ENCODE results near the gene ARHGEF11.
"Not testable (repeated sequence)": the region's sequence is repeated elsewhere in the genome, so short reads cannot be mapped to it uniquely, and the experiment has no call there.

The ARHGEF11 gene

DNA sequence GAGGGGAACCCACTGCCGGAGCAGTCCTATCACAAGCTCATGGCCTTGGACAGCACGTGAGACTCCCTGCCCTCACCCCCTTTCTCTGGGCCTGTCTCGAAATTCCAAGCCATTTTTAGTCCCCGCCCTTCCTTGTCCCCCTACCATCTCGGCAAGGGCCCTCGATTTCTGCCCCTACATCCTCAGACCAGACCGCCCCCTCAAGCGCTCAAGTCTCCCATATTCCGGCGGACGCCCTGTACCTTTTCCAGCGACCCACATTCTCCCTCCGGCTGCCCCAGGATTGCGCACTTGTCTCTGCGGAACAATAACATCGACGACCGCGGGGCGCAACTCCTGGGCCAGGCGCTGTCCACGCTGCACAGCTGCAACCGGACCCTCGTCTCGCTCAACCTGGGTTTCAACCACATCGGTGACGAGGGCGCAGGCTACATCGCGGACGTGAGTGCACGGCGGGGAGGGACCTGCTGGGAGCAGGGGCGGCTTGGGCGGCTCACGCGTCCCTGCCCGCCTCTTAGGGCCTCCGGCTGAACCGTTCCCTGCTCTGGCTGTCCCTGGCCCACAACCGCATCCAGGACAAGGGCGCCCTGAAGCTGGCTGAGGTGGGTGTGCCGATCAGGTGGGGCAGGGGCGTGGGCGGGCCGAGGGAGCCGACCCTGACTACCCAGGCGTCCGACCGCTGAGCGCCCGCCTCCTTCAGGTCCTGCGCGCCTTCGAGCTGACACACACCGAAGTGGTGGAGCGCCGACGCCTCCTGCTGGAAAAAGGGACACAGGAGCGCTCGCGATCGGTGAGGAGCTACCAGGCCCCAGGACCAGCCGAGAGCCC lies 118.1 kb downstream of the ARHGEF11 start:
- peak; percentile 78 for DNase-seq

DNA sequence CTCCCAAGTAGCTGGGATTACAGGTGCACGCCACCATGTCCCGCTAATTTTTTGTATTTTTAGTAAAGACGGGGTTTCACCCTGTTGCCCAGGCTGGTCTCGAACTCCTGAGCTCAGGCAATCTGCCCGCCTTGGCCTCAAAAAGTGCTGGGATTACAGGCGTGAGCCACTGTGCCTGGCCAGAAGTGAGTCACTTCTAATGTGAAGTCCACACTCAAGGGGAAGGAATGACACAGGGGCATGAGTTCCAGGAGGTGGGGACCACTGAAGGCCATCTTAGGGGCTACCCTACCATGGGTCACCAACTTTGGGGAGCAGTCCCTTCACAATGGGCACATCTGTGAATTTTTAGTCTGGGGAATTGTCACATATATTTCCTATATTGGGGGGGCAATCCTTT lies 118.8 kb downstream of the ARHGEF11 start:
- DNase-seq, result not testable (repeated sequence)

GRCh38 chr1:156926175-156926574 lies 119.4 kb downstream of the ARHGEF11 start:
- DNase-seq, result no peak

DNA sequence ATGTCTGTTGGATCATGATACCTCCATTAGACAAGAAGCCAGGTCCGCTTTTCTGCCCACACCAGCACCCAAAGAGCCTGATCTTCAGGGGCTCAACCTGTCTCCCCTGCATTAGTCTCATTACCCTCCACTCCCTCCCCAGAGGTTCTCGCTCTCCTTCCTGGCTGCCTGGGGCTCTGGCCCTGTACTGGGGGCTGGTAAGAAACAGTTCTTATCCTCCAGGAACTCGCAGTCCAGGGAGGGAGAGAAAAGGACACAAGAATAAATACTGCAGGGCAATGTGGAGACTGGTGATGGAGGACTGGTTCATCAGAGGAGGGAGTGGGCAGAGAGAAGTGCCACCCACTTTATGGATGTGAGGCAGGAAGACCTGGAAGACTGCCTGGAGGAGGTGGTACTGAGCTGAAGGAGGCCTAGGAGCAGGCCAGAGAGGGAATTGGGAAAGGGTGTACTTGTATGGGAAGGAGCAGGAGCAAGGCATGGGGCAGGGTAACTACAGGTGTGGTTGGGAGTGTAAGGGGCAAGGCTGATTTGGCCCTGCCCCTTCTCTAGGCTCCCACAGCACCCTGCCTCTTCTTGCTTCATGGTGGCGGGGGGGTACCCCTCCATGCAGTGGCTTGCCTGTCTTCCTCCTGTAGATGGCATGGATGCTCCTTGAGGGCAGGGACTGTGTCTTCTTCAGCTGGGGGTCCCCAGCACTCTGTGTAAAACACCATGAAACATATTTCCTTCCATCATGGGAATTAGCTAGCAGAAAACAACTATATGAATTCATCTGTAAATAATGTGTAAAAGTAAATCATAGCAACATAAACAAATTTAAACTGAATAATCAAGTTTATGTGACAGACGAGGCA lies 120.2 kb downstream of the ARHGEF11 start:
- DNase-seq, result no peak

DNA sequence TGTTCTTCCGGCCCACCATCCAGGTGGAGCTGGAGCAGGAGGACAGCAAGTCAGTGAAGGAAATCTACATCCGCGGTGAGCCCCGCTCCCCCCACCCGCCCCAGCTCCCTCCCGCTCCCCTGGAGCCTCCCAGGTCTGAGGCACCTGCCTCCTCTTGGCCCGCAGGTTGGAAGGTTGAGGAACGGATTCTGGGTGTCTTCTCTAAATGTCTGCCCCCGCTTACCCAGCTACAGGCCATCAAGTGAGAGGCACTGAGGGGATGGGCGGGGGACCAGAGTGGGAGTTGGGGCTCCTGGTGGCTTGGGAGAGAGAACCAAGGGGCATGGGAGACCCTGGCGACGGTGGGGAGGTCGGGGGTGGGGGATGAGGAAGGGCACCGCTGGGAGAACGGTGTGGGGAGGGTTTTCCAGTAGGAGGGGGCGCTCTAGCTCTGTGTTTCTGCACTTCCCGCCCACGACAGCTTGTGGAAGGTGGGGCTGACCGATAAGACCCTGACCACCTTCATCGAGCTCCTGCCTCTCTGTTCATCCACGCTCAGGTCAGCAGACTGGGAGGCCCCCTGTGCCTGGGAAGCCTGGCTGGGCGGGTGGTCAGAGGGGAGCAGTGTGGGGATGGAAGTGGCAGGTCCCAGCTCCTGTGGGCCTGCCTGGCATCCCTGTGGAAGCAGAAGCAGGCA lies 120.9 kb downstream of the ARHGEF11 start:
- no peak for DNase-seq

GRCh38 chr1:156923670-156924477 lies 121.7 kb downstream of the ARHGEF11 start:
- DNase-seq, result no peak

DNA sequence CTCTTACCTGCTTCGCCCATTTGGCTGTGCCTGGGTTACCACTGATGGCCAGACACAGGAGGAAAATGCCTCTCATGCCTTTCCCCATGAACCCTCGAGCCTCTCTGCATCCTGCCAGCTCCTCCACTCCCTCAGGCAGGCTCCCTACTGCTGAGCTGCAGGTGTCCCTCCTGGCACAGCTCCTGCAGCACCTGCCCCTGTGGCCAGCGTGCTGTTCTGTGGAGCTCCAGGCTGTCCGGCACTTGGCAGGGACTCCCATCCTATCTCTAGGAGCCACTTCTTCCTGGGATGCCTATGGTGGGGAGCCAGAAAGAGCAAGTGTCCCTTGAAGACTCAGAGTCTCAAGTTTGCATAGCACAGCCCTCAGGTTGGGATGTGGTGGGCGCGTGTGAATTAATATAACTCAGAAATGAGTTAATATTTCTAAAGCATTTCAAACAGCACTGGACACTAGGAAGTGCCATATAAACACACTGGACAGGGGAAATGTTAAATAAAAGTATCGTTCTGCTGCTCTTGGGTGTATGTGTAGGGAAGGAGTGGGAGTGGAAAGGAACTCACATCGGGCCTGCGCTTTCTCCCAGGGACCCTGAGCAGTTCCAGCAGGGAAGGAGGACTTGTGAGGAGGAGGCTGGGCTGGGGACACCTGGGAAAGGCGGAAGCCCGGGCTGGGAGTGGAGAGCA lies 122.4 kb downstream of the ARHGEF11 start:
- DNase-seq, result no peak

- DNase-seq, result no peak
Measured at GRCh38 chr1:156921053-156921529, 124.5 kb downstream of the ARHGEF11 start.

GRCh38 chr1:156920233-156921052 lies 125.1 kb downstream of the ARHGEF11 start, which contains the start of gene LRRC71:
Gene LRRC71 (plus strand): TSS chr1:156920632. CDS start chr1:156920804, 172 bp downstream.
- peak; percentile 85 for DNase-seq

GRCh38 chr1:156914440-156914856 lies 131.1 kb downstream of the ARHGEF11 start:
- no peak for DNase-seq

DNA sequence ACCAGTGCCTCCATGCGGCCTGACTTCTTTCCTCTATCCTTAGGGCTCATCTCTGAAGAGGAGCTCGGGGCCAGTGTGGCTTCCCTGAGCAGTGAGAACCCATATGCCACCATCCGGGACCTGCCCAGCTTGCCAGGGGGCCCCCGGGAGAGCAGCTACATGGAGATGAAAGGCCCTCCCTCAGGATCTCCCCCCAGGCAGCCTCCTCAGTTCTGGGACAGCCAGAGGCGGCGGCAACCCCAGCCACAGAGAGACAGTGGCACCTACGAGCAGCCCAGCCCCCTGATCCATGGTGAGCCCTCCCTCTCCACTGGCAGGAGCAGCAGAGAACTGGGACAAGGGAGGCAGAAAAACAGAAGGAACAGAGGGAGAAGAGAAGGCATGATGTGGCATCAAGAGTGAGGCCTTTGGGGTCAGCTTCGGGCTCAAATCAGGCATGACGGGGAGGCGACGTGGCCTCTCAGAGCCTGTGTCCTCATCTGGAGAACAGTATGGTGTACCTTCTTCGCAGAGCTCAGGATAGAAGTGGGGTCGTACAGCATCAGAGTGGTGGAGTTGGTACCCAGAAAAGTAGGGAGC lies 131.6 kb downstream of the ARHGEF11 start:
- DNase-seq, result no peak

DNA sequence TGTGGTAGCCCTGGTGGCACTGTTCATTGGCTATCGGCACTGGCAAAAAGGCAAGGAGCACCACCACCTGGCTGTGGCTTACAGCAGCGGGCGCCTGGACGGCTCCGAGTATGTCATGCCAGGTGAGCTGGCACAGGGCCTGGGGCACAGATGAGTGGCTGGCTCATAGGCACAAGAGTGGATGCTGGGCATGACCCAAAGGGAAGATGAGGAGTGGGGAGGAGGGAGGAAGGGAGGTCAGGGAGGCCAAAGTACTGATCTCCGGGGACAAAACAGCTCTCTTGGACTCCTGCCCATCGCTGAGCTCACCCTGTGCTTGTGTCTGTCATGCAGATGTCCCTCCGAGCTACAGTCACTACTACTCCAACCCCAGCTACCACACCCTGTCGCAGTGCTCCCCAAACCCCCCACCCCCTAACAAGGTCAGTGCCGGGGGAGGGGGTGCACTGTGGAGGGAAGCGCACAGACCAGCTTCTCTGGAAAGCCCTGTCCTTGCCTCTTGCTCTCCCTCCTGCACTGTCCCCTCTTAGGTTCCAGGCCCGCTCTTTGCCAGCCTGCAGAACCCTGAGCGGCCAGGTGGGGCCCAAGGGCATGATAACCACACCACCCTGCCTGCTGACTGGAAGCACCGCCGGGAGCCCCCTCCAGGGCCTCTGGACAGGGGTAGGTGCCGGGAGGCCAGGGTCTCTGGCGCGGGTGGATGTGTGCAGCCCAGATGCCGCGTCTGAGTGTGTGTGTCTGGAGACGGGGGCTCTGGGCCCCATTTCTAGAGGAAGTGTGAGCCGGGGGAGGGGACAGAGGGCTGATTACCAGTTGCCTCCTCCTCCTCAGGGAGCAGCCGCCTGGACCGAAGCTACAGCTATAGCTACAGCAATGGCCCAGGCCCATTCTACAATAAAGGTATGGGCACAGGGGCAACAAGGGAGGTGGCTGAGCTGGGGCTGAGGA lies 132.4 kb downstream of the ARHGEF11 start:
- no peak for DNase-seq

GRCh38 chr1:156912310-156912709 lies 133.2 kb downstream of the ARHGEF11 start:
- DNase-seq, result no peak

DNA sequence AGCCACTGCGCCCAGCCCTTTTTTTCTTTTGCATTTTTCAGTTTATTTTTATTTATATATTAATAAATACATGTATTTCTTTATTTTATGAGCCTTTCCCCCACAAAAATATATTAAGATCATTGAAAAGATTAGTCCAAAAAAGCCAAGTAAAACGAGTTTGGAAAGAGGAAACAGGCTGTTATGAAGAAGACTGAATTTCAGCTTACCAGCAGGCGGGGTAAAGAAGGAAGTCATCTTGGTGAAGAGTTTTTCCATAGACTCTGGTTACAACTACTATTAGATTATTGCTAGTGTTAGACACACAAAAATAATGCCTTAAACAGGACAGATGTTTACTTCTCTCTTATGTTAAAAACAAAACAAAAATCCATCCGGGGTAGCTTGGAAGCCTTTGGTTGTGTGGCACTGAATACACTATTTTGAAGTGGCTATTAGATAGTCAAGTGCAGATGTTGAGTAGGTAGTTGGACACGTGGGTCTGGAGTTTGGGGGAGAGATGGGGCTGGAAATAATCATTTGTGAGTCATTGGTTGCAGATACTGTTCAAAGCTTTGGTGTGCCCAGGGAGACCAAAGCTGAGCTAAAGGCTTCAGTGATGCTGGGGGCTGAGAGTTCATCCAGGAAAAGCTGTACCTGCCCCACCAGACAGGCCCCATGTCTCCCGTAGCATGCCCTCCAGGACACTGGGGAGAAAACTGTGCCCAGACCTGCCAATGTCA lies 133.8 kb downstream of the ARHGEF11 start:
- no peak for DNase-seq

- peak; percentile 48 for DNase-seq
Measured at GRCh38 chr1:156910309-156910782, 135.2 kb downstream of the ARHGEF11 start.

DNA sequence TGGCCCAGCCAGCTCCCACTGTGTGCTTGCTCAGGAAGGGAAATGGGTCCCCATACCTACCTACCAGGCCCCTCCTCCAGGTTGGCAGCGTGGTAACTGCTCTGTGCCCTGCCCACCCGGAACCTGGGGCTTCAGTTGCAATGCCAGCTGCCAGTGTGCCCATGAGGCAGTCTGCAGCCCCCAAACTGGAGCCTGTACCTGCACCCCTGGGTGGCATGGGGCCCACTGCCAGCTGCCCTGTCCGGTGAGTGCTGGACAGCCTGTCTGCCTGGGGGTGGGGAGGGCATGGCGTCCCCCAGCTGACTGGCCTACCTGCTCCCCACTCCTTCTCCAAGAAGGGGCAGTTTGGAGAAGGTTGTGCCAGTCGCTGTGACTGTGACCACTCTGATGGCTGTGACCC lies 135.9 kb downstream of the ARHGEF11 start:
- DNase-seq, result no peak

DNA sequence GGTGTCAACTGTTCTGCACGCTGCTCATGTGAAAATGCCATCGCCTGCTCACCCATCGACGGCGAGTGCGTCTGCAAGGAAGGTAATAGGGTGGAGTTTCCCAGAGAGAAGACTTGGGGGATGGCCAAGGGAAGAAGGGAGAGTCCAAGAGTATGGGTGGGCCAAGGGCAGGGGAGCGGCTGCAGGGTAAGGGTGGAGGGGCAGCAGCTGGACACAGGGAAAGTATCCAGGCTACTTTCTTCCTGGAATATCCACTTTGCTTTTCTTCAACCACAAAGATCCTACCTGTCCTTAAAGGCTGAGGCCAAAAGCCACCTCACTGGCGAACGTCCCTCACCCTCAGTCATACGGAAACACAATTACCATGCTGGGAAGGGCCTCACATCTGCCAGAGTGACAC lies 136.6 kb downstream of the ARHGEF11 start:
- no peak for DNase-seq

GRCh38 chr1:156908541-156908940 lies 137.0 kb downstream of the ARHGEF11 start:
- DNase-seq, result no peak

Measured in NCI-H526 treated with DMSO at 0.1 percent for 48 hours (cell line).